Ovary (tissue), 3 donors: Measurements from ENCODE around the gene BLOC1S6.

Experiments
- EP300 ChIP-seq: sonication (generic); formaldehyde crosslinking; IDR thresholded peaks from one replicate; pipeline ENCODE4 v1.6.1; 2017; ENCODE audit warnings: antibody characterized with exemption
- POLR2A ChIP-seq: fragments of 450-650 bp; IDR thresholded peaks from one replicate; pipeline ENCODE4 v1.6.1; 2017; ENCODE audit warnings: antibody characterized with exemption, mild to moderate bottlenecking, moderate library complexity
- TF ChIP-seq, protein P1 (sequence below), 3 donors: fragments of 450-650 bp in 2 of 3; fragments of 200-600 bp in 1 of 3; IDR thresholded peaks; one replicate each; pipeline versions ENCODE4 v1.5.1 to v1.8.0; 2016 to 2022; ENCODE audit warnings: antibody characterized with exemption in 3 of 3, mild to moderate bottlenecking in 1 of 3
- donor health status: DM: no; HTN: no; CAD: no.

- TF ChIP-seq, protein P1, sequence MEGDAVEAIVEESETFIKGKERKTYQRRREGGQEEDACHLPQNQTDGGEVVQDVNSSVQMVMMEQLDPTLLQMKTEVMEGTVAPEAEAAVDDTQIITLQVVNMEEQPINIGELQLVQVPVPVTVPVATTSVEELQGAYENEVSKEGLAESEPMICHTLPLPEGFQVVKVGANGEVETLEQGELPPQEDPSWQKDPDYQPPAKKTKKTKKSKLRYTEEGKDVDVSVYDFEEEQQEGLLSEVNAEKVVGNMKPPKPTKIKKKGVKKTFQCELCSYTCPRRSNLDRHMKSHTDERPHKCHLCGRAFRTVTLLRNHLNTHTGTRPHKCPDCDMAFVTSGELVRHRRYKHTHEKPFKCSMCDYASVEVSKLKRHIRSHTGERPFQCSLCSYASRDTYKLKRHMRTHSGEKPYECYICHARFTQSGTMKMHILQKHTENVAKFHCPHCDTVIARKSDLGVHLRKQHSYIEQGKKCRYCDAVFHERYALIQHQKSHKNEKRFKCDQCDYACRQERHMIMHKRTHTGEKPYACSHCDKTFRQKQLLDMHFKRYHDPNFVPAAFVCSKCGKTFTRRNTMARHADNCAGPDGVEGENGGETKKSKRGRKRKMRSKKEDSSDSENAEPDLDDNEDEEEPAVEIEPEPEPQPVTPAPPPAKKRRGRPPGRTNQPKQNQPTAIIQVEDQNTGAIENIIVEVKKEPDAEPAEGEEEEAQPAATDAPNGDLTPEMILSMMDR (IDR thresholded peaks at IDR 0.05), result no peak
- TF ChIP-seq POLR2A (no peak), EP300 (no peak)
Measured at GRCh38 chr15:45630917-45631691, 43.9 kb downstream of the BLOC1S6 start.
